Vagina (tissue), 2 donors: Measurements from ENCODE around the gene FREM2.

Experiments
- POLR2AphosphoS5 ChIP-seq, 2 donors: sonication (generic); formaldehyde crosslinking; IDR thresholded peaks; one replicate each; pipeline ENCODE4 v1.9.0; 2017; ENCODE audit warnings: antibody characterized with exemption in 2 of 2, mild to moderate bottlenecking in 2 of 2, low read depth in 1 of 2; ENCODE audit not compliant: insufficient read depth in 1 of 2
- TF ChIP-seq, protein P1 (sequence below), 3 experiments: fragments of 450-650 bp in 2 of 3; fragments of 200-600 bp in 1 of 3; sonication (generic) in 1 of 3; IDR thresholded peaks; one replicate each; pipeline ENCODE4 v1.5.1; 2017 to 2019; ENCODE audit warnings: antibody characterized with exemption in 3 of 3, mild to moderate bottlenecking in 2 of 3, moderate library complexity in 2 of 3

GRCh38 chr13:38921081-38921480 lies 234.2 kb downstream of the FREM2 start:
- TF ChIP-seq, protein P1, sequence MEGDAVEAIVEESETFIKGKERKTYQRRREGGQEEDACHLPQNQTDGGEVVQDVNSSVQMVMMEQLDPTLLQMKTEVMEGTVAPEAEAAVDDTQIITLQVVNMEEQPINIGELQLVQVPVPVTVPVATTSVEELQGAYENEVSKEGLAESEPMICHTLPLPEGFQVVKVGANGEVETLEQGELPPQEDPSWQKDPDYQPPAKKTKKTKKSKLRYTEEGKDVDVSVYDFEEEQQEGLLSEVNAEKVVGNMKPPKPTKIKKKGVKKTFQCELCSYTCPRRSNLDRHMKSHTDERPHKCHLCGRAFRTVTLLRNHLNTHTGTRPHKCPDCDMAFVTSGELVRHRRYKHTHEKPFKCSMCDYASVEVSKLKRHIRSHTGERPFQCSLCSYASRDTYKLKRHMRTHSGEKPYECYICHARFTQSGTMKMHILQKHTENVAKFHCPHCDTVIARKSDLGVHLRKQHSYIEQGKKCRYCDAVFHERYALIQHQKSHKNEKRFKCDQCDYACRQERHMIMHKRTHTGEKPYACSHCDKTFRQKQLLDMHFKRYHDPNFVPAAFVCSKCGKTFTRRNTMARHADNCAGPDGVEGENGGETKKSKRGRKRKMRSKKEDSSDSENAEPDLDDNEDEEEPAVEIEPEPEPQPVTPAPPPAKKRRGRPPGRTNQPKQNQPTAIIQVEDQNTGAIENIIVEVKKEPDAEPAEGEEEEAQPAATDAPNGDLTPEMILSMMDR (IDR thresholded peaks at IDR 0.05), result no peak
- no peak for TF ChIP-seq POLR2AphosphoS5 (IDR thresholded peaks at IDR 0.05; ENCODE audit: insufficient read depth in 1 of 2, low read depth in 1 of 2)
